Measurements from ENCODE around the gene GOLM1.
"Not testable (repeated sequence)": the region's sequence is repeated elsewhere in the genome, so short reads cannot be mapped to it uniquely, and the experiment has no call there.

The GOLM1 gene

DNA sequence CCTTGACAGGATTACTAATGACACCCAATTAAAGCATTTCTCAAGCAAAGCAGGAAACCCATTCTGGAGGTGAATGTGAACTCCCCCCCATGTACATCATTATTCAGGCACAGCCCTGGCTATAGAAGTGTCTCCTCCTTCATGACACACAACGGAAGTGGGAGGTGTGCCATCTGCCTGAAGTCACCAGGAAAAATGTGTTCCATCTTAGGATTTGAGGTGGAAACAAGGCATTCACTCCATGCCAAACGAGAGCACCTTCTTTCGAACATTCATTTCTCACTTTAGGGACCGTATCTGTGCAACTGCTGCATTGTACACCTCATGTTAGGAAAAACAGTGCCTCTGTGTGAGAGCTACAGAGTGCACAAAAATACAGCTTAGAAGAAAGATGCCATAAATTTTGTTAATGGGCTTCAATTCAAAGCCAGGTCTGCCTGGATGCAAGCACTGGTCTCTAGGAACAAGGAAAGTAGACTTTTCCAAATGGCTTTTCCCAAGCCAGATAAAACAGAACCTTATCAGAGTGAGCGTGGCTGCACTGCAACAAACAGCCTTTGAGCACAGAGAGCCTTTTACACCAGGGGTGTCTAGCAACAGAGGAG is 19.4 kb downstream of the GOLM1 start:
- no peak for DNase-seq

DNA sequence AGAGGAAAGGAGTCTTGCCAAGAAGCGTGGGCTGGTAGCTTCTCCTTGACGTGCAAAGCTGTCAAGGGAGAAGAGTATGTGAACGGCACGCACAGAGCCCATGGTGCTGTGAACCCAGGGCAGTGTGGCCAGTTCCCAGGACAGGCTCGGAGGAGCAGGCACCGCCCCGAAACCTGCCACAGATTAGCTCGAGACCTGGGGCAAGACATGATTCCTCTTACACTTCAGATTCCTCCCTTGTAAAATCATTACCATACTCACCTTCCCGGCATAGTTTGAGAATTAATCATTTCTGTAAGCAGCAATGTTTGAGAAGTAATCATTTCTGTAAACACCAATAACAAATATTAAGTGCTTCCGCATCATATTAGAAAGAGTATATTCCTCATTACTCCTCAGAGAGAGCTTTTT is 19.9 kb downstream of the GOLM1 start:
- no peak for DNase-seq

DNA sequence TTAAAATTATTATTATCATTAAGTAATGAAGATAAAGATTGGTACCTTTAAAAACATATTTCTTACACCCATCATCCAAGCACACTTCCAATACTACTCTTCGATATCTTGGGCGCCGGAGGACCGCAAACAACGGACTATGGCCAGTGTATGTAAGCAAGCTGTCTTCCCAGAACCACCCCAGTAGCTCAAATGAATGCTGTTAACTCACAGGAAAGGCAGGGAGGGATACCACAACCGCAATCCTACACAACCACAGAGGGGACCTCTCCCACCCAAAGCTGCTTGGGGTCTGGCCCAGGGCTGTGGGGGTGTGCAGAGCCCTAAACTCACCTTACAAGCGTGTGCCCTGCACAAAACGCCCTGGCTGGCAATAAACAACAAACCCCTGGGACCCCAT is 20.6 kb downstream of the GOLM1 start:
- DNase-seq = no peak

DNA sequence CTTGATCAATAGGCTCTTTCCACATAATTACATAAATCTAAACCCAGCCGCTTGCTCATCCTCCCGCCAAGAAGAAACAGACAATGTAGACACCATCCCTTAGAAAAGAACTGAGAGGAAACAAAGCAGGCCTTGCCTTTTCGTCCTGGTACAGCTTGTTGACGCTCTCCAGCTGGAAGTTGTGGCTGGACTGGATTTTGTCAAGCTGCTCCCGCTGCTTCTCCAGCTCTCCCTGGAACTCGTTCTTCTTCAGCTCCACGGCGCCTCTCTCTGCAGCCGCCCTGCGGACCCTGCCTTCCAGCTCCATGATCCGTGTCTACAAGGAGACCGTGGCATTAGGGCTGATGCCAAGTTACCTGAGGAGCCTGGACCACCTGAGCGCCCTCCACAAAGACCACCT is 22.1 kb downstream of the GOLM1 start:
- DNase-seq = no peak

DNA sequence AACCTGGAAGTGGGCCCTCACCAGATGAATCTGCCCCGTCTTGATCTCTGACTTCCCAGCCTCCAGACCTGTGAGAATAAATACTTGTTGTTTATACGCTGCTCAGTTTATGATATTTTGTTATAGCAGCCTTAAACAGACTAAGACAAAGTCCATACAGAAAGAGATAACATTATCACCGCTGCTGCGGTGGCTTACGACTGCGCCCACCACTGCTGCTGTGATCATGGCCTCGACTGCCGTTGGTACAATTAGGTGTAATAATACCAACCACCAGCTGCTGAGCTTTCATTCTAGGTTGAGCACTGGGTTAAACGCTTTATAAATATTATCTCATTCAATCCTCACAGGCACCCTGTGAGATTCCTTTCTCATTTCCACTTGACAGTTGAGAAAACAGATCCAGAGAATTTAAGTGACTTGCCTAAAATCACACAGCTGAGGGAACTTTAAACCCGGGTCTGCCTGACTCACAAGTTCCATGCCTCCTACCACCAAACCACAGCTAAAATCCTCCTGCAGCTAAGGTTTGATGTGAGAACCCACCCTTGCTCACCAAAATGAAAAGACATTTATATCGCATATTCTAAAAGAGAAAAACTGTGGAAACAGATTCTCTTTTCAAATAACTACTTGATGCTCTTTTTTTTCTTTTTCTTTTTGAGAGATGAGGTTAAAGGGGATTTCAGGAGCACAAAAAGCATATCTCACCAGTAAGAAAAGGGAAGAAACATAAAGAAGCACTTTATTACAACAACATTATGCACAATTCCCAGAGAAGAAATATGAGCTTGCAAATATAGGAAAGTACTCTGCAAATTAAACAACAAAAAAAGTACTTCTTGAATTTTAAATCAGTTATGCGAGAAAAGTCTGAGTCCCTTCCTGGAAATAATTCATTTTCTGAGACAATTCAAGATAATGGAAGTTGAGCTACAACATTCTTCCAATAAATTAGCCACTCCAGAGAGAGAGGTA is 23.9 kb downstream of the GOLM1 start:
- no peak for DNase-seq

DNA sequence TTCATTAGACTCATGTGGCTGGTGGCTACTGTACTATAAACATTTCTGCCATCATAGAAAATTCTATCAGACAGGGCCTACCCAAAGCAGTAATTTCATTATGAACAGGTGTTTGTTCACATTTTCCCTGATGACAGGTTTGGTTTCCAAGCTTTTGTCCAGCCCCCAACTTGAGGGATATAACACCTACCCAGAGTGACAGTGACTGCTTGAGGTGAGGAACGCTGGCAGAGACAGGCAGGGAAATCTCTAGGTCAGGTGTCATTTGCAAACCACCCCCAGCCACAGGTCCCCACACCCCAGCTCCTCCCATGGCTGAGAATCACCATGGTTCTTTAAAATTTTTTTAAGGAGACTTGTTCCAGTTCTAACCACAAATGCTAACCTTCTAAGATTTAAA is 25.5 kb downstream of the GOLM1 start:
- no peak for DNase-seq

DNA sequence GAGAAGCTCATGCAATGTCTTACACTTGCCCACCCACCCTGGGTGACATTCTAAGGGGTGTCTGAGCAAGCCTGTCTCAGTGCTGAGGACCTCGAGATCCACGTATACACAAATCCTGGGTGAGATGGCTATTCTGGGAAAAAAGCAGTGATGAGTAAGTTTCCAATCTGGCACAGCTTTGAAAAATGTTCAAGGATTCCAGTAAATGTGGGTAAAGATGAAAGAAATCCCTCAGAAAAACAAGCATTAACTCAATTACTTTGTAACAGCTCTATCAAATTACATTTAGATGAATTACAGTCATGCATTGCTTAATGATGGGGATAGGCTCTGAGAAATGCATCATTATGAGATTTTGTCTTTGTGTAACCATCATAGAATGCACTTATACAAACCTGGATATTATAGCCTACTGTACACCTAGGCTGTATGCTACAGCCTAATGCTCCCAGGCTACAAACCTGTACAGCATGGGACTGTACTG is 26.9 kb downstream of the GOLM1 start:
- DNase-seq = no peak

DNA sequence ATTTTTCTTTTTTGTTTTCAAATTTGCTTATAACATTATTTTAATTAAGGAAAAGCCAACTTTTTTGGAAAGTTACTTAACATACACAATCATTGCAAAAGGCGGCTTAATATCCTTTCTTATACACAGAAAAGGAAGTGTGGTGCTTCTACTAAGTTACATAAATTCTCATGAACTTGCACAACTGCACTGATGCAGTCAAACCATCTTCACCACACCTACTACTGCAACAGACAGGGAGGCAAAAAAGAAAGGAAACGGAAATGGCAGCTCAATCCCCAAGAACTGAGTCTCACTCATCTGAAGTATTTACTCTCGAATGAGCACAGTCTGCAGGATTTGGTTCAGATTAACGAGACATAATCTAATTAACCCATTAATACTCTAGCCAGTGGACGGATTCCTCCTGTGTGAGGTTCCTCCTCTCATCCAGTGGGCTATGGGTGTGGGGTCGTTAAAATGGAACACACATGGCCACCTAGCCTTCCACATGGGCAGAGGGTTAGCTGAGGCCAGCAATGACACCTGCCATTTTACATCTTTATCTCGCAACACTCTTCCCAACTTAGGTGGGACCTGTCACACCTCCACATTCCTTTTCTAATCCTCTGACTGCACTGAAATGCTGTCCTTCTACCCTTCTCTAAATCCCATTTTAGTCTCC is 30.0 kb downstream of the GOLM1 start:
- DNase-seq = no peak

DNA sequence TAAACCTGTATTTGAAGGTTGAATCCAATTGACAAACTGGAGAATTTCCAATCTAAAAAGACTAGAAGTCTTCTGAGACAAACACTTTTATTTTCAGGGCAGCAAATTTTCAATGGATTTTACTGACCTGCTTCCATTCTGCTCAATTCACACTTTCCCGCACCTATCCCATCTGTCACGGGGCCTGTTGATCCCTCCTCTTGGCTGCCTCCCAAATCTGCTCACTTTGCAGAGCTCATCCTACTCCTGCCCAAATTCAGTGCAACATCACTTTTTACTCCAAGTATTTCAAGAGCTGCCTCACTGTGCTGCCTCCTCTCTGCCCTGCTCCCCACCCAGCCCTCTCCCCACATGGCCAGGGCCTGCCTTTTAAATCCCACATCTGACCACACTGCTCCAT is 35.1 kb downstream of the GOLM1 start:
- no peak for DNase-seq

DNA sequence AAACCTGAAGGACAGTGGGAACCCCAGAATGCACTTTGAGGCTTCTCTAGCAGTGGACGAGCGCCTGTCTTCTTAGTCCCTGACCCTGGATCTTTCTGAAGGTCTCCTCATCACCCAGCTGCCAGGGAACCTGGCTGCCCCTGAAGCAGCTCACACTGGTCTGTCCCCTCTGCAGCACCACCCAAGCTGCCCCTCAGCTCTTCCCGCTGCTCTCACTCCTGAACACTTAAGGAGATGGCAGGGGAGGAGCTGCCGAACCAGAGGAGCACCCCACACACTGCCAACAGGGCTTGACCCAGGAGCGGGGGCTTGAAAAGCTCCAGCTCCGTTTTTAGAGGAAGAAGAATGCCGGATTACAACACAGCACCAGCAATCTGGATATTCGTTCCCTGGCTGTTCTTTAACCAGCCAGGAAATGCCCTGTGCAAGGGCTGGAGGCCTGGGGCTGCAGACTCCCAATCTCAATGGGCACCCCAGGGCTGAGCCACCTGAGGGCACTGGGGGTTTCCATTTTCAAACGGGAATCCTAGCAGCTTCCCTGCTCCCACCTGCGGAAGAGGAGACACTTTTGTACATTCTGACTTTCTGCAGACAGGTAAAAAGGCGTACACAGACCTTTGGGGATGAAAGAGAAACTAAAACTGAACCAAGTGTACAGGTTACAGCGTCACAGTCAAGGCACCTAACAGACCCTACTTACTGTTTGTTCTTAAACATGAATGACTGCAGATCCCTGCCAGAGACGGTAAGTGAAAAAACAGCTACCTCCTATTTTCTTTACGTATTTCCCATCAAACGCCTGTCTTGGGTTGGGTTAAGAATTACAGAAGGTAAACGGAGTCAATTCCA is 36.3 kb downstream of the GOLM1 start:
- DNase-seq = no peak

DNA sequence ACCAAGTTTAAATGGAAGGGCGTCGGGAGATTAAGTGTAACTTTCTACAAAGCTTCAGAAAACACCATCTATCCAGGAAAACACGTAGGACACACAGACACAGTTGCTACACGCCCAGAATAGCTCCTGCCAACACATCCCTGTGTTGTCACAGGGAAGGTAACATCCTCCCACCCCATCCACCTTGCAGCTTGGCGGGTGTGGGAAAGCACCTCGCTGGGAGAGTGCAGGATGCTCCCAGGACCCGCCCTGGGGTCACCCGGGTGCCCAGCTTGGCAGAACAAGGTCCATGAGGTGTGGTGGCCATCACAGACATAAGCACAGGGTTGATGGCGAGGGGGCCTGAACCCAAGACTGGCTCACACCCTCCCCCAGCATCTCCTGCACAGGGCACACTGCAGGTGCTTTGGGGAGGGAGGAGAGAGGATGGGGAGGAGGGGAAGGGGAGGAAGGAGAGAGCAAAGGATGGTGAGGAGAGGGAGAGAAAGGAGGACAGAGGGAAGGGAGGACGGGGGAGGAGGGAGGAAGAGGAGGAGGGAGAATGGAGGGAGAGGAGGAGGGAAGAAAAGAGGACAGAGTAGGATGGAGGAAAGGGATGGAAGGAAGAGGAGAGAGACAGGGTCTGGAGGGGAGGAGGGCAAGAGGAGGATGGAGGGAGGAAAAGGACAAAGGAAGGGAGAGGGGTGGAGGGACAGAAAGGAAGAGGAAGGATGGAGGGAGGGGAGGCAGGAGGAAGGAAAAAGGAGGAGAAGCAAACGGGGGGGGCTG is 37.2 kb downstream of the GOLM1 start:
- DNase-seq = no peak

DNA sequence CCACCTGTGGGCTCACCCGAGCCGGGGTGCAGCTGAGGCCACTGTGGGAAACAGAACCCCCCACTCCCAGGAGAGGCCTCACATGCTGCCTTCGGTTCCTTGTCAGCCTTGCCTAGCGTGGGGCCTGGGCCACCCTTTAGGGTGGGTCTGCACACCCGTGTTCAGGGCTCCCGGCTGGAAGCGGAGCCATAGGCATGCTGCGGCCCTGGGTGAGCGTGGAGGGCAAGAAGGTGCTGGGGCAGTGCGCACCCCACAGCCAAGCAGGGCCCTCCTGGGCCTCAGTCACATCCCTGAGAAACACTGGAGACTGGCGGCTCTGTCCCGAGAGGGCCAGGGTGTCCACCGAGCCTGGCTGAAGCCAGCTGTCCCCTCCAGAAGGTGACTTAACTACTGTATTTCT is 41.9 kb downstream of the GOLM1 start:
- DNase-seq = no peak

DNA sequence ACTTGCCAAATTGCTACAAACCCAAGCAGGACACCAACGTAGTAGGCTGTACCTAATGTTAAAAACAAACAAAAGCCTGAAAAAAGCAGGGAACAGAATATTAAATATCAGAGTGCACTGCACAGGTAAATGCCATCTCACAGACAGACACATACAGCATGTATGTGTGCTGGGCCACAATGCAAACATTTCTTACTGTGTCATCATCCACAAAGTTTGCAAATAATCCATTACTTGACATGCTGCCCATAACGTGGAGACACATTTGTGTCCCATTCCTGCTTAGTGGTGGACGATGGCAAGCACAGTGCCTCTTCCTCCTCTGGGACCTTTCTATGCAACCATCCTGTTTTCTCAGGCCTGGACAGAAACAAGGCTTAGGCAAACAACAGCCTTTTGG is 44.7 kb downstream of the GOLM1 start:
- DNase-seq = no peak

DNA sequence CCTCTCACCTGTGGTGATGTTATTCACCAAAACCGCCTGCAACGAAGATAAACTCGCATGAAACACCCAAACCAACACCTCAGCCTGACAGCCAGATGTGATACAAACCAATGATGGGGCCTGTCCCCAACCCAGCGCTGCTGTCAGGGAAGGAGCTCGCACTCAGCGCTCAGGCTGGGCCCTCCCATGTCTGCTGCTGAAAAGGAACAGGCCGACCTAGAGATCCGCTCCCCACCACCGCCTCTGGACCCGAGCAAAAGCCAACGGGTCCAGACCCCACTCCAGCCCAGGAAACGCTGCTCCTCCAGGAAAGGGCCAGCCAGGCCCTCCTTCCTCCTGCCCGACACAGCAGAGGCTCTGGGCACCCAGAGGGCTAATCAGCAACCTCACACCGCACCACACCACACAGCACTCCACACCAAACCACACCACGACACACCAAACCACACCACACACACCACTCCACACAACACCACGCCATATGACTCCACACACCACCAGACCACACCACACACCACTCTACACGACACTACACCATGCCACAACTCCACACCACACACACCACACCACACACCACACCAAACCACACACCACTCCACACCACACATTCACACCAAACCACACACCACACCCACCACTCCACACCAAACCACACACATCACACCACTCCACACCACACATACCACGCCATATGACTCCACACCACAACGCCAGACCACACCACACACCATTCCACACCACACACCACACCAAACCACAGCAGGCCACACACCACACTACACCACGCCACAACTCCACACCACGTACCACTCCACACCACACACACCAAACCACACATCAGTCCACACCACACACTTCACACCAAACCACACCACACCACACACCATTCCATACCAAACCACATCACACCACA is 46.5 kb downstream of the GOLM1 start:
- DNase-seq = no peak

DNA sequence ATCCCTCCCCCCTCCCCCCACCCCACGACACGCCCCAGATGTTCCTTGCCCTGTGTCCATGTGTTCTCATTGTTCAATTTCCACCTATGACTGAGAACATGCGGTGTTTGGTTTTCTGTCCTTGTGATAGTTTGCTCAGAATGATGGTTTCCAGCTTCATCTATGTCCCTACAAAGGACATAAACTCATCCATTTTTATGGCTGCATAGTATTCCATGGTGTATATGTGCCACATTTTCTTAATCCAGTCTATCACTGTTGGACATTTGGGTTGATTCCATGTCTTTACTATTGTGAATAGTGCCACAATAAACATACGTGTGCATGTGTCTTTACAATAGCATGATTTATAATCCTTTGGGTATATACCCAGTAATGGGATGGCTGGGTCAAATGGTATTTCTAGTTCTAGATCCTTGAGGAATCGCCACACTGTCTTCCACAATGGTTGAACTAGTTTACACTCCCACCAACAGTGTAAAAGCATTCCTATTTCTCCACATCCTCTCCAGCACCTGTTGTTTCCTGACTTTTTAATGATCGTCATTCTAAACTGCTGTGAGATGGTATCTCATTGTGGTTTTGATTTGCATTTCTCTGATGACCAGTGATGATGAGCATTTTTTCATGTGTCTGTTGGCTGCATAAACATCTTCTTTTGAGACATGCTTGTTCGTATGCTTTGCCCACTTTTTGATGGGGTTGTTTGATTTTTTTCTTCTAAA is 51.2 kb downstream of the GOLM1 start:
- not testable (repeated sequence) for DNase-seq

DNA sequence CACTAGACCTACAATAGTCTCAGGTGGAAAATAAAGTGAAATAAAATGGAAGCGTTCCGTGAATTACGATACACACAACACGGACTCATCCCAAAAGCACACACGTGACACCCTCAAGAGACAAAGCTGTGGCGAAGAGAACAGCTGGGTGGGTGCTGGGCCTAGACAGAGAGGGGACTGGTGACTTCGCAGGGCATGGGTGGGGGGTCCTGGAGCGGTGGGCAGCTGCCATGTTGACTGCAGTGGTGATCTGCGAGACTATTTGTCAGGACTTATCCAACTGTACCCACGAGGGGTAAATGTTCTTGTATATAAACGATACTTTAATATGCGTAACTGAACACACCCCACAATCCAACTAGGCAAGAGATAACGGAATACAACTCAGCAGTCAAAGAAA is 52.0 kb downstream of the GOLM1 start:
- no peak for DNase-seq

DNA sequence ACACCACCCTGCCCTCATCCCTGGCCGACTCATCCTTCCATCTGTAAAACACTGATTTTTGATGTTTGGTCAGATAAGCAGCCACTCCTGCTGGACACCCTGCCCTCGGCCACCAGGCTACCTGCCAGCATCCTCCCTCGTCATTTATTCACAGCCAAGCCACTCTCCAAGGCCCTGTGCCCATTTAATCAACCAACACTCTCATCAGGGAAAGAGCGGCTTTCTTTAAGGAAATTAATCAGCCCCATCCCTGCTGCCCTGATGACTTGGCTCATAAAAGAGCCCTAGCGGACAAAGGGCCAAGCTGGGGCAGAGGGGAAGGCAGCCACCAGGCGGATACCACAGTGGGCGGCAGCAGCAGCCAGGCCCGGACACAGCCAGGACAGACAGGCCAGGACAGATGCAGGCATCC is 52.4 kb downstream of the GOLM1 start:
- DNase-seq = no peak

DNA sequence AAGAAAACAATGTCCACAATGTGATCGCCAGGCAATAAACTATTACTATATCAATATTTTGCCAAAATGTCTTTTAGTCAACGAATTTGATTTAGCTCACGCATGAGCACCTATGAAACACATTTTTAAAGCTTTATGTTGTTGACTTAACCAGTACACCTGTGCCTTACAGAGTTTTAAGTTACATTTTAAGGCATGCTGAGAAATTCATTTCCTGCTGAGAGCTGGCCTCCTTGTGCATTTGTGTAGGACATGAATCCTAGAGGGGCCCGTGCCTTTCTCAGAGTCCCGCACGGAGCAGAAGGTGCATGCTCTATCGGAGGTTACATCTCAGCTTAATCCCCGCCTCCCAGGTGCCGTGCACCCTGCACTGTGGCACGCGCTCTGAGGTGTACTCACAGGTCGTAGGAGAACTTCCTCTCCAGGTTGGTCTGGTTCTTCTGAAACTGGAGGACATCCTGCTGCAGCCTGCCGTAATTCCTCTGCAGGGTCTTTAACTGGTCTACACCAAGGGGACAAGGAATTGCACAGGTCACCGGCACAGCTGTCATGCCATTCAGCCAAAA is 53.2 kb downstream of the GOLM1 start:
- DNase-seq = no peak

DNA sequence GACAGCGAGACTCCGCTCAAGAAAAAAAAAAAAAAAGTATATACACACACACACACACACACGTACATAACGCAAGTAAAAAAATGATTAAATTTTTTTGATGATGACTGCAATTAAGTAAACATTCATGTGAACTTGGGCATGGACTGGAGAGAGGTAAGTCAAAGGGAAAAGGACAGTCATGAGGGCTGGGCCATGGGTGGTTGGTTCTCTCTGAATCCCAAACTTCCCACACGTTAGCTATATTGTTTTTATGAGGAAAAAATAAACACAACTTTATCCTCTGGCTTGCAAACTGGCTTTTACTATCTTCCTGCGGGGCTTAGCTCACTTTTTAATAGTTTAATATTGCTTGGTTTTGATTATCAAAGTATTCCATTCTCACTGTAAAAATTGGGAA is 53.7 kb downstream of the GOLM1 start:
- DNase-seq = no peak

DNA sequence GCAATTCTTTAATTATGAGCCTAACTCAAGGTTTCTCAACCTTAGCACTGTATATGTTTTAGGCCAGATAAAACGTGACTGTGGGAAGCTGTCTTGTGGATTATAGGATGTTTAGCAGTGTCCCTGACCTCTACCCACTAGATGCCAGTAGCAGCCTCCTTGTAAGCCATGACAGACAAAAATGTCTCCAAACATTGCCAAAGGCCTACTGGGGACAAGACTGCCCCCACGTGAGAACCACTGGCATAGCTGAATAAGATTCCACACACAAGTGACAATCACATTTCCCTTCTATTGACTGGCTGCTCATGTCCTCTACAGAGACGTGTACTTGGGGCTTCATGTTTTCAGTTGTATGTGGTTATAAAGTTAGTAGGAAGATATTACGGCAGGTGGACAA is 55.4 kb downstream of the GOLM1 start:
- no peak for DNase-seq

Data from NCI-H187 treated with DMSO at 0.1 percent for 48 hours (cell line).